HepG2 (cell line): ENCODE measurements around the gene RABL6. TPM values are rescaled to one million over a fixed set of nuclear protein-coding genes. Genes with fewer than 3 reads are reported as not detected.

ENCODE experiments used
- CBFB ChIP-seq: sonication (generic); formaldehyde crosslinking; IDR thresholded peaks from 2 replicates; pipeline ENCODE4 v1.4.0; 2020; ENCODE audit warnings: missing genetic modification reagents
- CSRNP1 ChIP-seq: sonication (generic); formaldehyde crosslinking; IDR thresholded peaks from 2 replicates; pipeline ENCODE4 v1.8.1; 2023; ENCODE audit warnings: mild to moderate bottlenecking, missing genetic modification reagents
- CTCF ChIP-seq: sonication (generic); formaldehyde crosslinking; IDR thresholded peaks from 2 replicates; pipeline ENCODE4 v1.5.0; 2020; ENCODE audit warnings: mild to moderate bottlenecking, missing genetic modification reagents, moderate library complexity
- DMAP1 ChIP-seq: IDR thresholded peaks from 2 replicates; pipeline ENCODE4 v1.6.1; 2016
- FOXK1 ChIP-seq: sonication (generic); formaldehyde crosslinking; IDR thresholded peaks from 2 replicates; pipeline ENCODE4 v1.4.0; 2020; ENCODE audit warnings: low read depth, missing genetic modification reagents, borderline replicate concordance
- HDAC6 ChIP-seq: fragments of 200-600 bp; sonication (generic); IDR thresholded peaks from 2 replicates; pipeline ENCODE4 v1.7.0; 2017; ENCODE audit warnings: mild to moderate bottlenecking, antibody characterized with exemption, low read length, low read depth
- MBD4 ChIP-seq: IDR thresholded peaks from 2 replicates; pipeline ENCODE4 v1.6.1; 2012; ENCODE audit warnings: low read length, inconsistent platforms, borderline replicate concordance
- SALL2 ChIP-seq: sonication (generic); formaldehyde crosslinking; IDR thresholded peaks from 2 replicates; pipeline ENCODE4 v1.8.1; 2023; ENCODE audit warnings: mild to moderate bottlenecking, missing genetic modification reagents, inconsistent platforms
- SMAD9 ChIP-seq: sonication (generic); formaldehyde crosslinking; IDR thresholded peaks from 2 replicates; pipeline ENCODE4 v1.5.1; 2020; ENCODE audit warnings: mild to moderate bottlenecking, missing genetic modification reagents
- TFDP2 ChIP-seq: sonication (generic); formaldehyde crosslinking; IDR thresholded peaks from 2 replicates; pipeline ENCODE4 v1.4.0; 2020; ENCODE audit warnings: missing genetic modification reagents
- TRAFD1 ChIP-seq: sonication (generic); formaldehyde crosslinking; IDR thresholded peaks from 2 replicates; pipeline ENCODE4 v1.5.1; 2020; ENCODE audit warnings: missing genetic modification reagents, mild to moderate bottlenecking, borderline replicate concordance
- ZBTB37 ChIP-seq: sonication (generic); formaldehyde crosslinking; IDR thresholded peaks from 2 replicates; pipeline ENCODE4 v1.4.0; 2020; ENCODE audit warnings: mild to moderate bottlenecking, missing genetic modification reagents
- ZBTB44 ChIP-seq: sonication (generic); formaldehyde crosslinking; IDR thresholded peaks from 2 replicates; pipeline ENCODE4 v1.4.0; 2020; ENCODE audit warnings: missing genetic modification reagents
- ZHX1 ChIP-seq: sonication (generic); formaldehyde crosslinking; IDR thresholded peaks from 2 replicates; pipeline ENCODE4 v1.8.1; 2022; ENCODE audit warnings: low read depth, mild to moderate bottlenecking, missing genetic modification reagents
- ZNF207 ChIP-seq: fragments of 450-650 bp; IDR thresholded peaks from 2 replicates; pipeline ENCODE4 v1.6.1; 2016; ENCODE audit warnings: antibody characterized with exemption, borderline replicate concordance
- ZNF614 ChIP-seq: IDR thresholded peaks from 2 replicates; pipeline ENCODE4 v1.6.1; 2018; ENCODE audit warnings: missing biosample characterization, missing genetic modification reagents, inconsistent platforms, borderline replicate concordance
- ZNF709 ChIP-seq: sonication (generic); formaldehyde crosslinking; IDR thresholded peaks from 2 replicates; pipeline ENCODE4 v1.5.0; 2020; ENCODE audit warnings: mild to moderate bottlenecking, missing genetic modification reagents
- ZNF776 ChIP-seq: sonication (generic); formaldehyde crosslinking; IDR thresholded peaks from 2 replicates; pipeline ENCODE4 v1.4.0; 2020; ENCODE audit warnings: mild to moderate bottlenecking, missing genetic modification reagents
- polyA plus RNA-seq, 8 experiments: library from polyadenylated mRNA; depleted of rRNA in 3 of 8; stranded (reverse) in 7 of 8; unstranded in 1 of 8; fragments of >200 nt; fragmentation: Illumina TruSeq in 4 of 8; extraction: Trizol in 4 of 8; gene quantifications; 2 replicates each; pipeline versions ENCODE4 v1.2.1 to v1.2.3, GENCODE V29; 2011 to 2016; ENCODE audit warnings: low read depth in 4 of 8, missing spikeins in 1 of 8, mixed read lengths in 1 of 8; ENCODE audit not compliant: insufficient read depth in 1 of 8
- total RNA-seq, 5 experiments: library from RNA; depleted of rRNA; stranded (reverse); fragments of >200 nt; fragmentation: Illumina TruSeq; extraction: Trizol; gene quantifications; 2 replicates each; pipeline ENCODE4 v1.2.3, GENCODE V29; 2016; ENCODE audit warnings: low read depth in 1 of 5

The RABL6 gene
- total and polyA plus RNA-seq, 2 of the 13 experiments (the other 11 are each of a cell fraction or from before 2014, with no cell fraction given) = 81.5 to 125 TPM

- TF ChIP-seq ZBTB37 = no peak
- 0 out of 2 replicates have a peak, but pooled peaks have one; percentile 21 for TF ChIP-seq SMAD9 (CRISPR knock-in tag)
- TF ChIP-seq TFDP2 = no peak
- no peak for TF ChIP-seq ZHX1 (CRISPR knock-in tag)
- peak; percentile 65; the same call in 1 of the 2 replicates for TF ChIP-seq TRAFD1 (CRISPR knock-in tag)
- peak; percentile 72 for TF ChIP-seq ZNF709
- TF ChIP-seq HDAC6 = no peak
- no peak for TF ChIP-seq FOXK1 (CRISPR knock-in tag)
- no peak for TF ChIP-seq SALL2 (CRISPR knock-in tag)
- TF ChIP-seq ZNF207 = no peak
- no peak for TF ChIP-seq ZBTB44
- TF ChIP-seq ZNF776 (CRISPR knock-in tag) = peak; percentile 46; the same call in 1 of the 2 replicates
- no peak for TF ChIP-seq CTCF (CRISPR knock-in tag)
- no peak for TF ChIP-seq CBFB
- no peak for TF ChIP-seq ZNF614 (CRISPR knock-in tag)
- TF ChIP-seq CSRNP1 (CRISPR knock-in tag) = no peak
- TF ChIP-seq MBD4 = no peak
- no peak for TF ChIP-seq DMAP1 (CRISPR knock-in tag)
Observed at GRCh38 chr9:136798708-136799078, 9.1 kb upstream of the RABL6 start (continued).
